GM21619 (cell line): ENCODE measurements around the gene STAT3.
"Not testable (repeated sequence)": the region's sequence is repeated elsewhere in the genome, so short reads cannot be mapped to it uniquely, and the experiment has no call there.

Experiments used
- ATAC-seq: cut with Tn5 transposase; IDR thresholded peaks from one replicate; pipeline ENCODE4 v1.9.1; 2021; ENCODE audit not compliant: unreplicated experiment

Gene STAT3

GRCh38 chr17:42264366-42264765 is 123.9 kb downstream of the STAT3 start:
- not testable (repeated sequence) for ATAC-seq
